PC-3 (cell line): ENCODE data around the gene TKT. TPM values are rescaled to one million over a fixed set of nuclear protein-coding genes. Genes with fewer than 3 reads are reported as not detected.

ENCODE experiments used
- ATAC-seq: fragments of 200-7000 bp; cut with Tn5 transposase; 2 replicates; pipeline ENCODE4 v1.9.1; 2020; ENCODE audit warnings: mild to moderate bottlenecking, moderate library complexity
- BruUV-seq: library from RNA; stranded (reverse); fragments of 400-500 nt; replicated peaks from 2 replicates; lab custom pipeline; 2021; lab: Mats Ljungman, UMichigan
- CTCF ChIA-PET: fragments of 300-600 bp; sonication (Branson Sonifier 250); formaldehyde crosslinking; loops from one replicate; lab custom pipeline; 2022; ENCODE audit warnings: antibody characterized with exemption; lab: Charles Lee
- POLR2A ChIA-PET: fragments of 300-600 bp; sonication (Branson Sonifier 250); formaldehyde crosslinking; loops from one replicate; lab custom pipeline; 2022; ENCODE audit warnings: antibody characterized with exemption; ENCODE audit not compliant: unreplicated experiment; lab: Charles Lee
- DNase-seq: peaks from one replicate; pipeline ENCODE4 v3.0.0-alpha.2; 2015
- H2AFZ ChIP-seq: fragments of 300-600 bp; sonication (generic); 2 replicates; pipeline ENCODE4 v1.6.0; 2016; ENCODE audit warnings: antibody characterized with exemption, low read length
- H3F3A ChIP-seq: fragments of 300-600 bp; sonication (generic); one replicate; pipeline ENCODE4 v1.6.0; 2017; ENCODE audit warnings: antibody characterized with exemption, low read length, control low read depth, mild to moderate bottlenecking; ENCODE audit not compliant: unreplicated experiment
- H3K27ac ChIP-seq: fragments of 300-600 bp; sonication (generic); 2 replicates; pipeline ENCODE4 v1.5.1; 2016; ENCODE audit warnings: mild to moderate bottlenecking, low read length
- H3K27me3 ChIP-seq: fragments of 300-600 bp; sonication (generic); 2 replicates; pipeline ENCODE4 v1.6.1; 2016; ENCODE audit warnings: low read length, mixed read lengths
- H3K36me3 ChIP-seq: fragments of 300-600 bp; sonication (generic); 2 replicates; pipeline ENCODE4 v1.6.1; 2016; ENCODE audit warnings: low read depth, mixed run types, low read length, mixed read lengths
- H3K4me1 ChIP-seq: fragments of 300-600 bp; sonication (generic); 2 replicates; pipeline ENCODE4 v1.5.1; 2016; ENCODE audit warnings: low read length; ENCODE audit not compliant: insufficient read depth
- H3K4me2 ChIP-seq: fragments of 300-600 bp; sonication (generic); 2 replicates; pipeline ENCODE4 v1.6.0; 2016; ENCODE audit warnings: low read length
- H3K4me3 ChIP-seq: fragments of 300-600 bp; sonication (generic); 2 replicates; pipeline ENCODE4 v1.5.1; 2016; ENCODE audit warnings: mild to moderate bottlenecking, low read length, mixed read lengths
- H3K79me2 ChIP-seq: fragments of 300-600 bp; sonication (generic); 2 replicates; pipeline ENCODE4 v1.6.1; 2017; ENCODE audit warnings: low read length, mixed read lengths
- H3K9ac ChIP-seq: fragments of 300-600 bp; sonication (generic); 2 replicates; pipeline ENCODE4 v1.6.0; 2016; ENCODE audit warnings: mild to moderate bottlenecking, low read length
- H3K9me2 ChIP-seq: fragments of 300-600 bp; sonication (generic); replicated peaks from 2 replicates; pipeline ENCODE4 v1.6.1; 2016; ENCODE audit warnings: mixed run types, low read length, mixed read lengths
- H3K9me3 ChIP-seq: fragments of 300-600 bp; sonication (generic); 2 replicates; pipeline ENCODE4 v1.6.1; 2016; ENCODE audit warnings: low read length, mixed read lengths
- H4K20me1 ChIP-seq: fragments of 300-600 bp; sonication (generic); 2 replicates; pipeline ENCODE4 v1.6.1; 2016; ENCODE audit warnings: low read length, mixed read lengths
- EZH2 ChIP-seq: fragments of 300-600 bp; sonication (generic); IDR thresholded peaks from one replicate; pipeline ENCODE4 v1.6.1; 2017; ENCODE audit warnings: antibody characterized with exemption, mild to moderate bottlenecking, low read length; ENCODE audit not compliant: unreplicated experiment
- EZH2phosphoT487 ChIP-seq: fragments of 300-600 bp; sonication (generic); IDR thresholded peaks from 2 replicates; pipeline ENCODE4 v1.6.1; 2018; ENCODE audit warnings: mild to moderate bottlenecking, antibody characterized with exemption, low read length, borderline replicate concordance
- intact Hi-C: fragments of 100-400 bp; cut with micrococcal nuclease; formaldehyde crosslinking; loops from 2 replicates; pipeline ENCODE4 v1.9.0; 2023
- total RNA-seq: library from RNA; depleted of rRNA; stranded (reverse); fragments of >200 nt; gene quantifications from 2 replicates; pipeline ENCODE4 v1.2.3, GENCODE V29; 2014
- TF ChIP-seq, protein P1 (sequence below): fragments of 300-600 bp; sonication (generic); conservative IDR thresholded peaks from 2 replicates; pipeline ENCODE4 v1.5.1; 2017; ENCODE audit warnings: antibody characterized with exemption, low read depth, mild to moderate bottlenecking, low read length

TKT gene
- total RNA-seq, 1 experiment from 2014 or later = 486 TPM

DNA sequence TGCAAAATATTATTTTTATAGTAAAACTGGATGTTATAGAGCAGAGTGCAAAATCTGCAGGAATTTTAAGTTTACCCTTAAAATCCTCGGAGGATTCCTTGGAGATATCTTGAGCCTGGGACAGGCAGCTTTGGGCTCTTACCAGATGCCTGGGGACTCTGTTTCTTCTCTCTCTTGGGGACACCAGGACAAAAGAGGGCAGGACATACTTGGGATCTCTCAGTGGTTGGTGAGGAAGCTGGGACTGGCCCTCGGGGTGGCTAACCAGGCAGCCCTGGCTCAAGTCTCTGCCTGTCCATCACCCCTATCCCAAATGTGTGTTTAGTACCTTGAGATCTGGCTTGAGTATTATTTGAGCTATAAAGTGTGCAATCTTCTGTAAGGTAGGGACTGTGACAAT is 38.6 kb downstream of the TKT start:
- Histone ChIP-seq H3K4me3 (no peak overlapping the region), H3K9me3 (no peaks in the 10 kb centered on the region), H4K20me1 (no peaks in the 10 kb centered on the region), H3K79me2 (no peaks in the 10 kb centered on the region), H3K4me2 (no peak overlapping the region), H3F3A (no peaks in the 10 kb centered on the region), H3K9ac (no peak overlapping the region), H3K36me3 (no peaks in the 10 kb centered on the region), H2AFZ (no peak overlapping the region), H3K9me2 (no peaks in the 10 kb centered on the region), H3K4me1 (no peaks in the 10 kb centered on the region), H3K27me3 (no peaks in the 10 kb centered on the region), H3K27ac (no peak overlapping the region)
- TF ChIP-seq, protein P1, sequence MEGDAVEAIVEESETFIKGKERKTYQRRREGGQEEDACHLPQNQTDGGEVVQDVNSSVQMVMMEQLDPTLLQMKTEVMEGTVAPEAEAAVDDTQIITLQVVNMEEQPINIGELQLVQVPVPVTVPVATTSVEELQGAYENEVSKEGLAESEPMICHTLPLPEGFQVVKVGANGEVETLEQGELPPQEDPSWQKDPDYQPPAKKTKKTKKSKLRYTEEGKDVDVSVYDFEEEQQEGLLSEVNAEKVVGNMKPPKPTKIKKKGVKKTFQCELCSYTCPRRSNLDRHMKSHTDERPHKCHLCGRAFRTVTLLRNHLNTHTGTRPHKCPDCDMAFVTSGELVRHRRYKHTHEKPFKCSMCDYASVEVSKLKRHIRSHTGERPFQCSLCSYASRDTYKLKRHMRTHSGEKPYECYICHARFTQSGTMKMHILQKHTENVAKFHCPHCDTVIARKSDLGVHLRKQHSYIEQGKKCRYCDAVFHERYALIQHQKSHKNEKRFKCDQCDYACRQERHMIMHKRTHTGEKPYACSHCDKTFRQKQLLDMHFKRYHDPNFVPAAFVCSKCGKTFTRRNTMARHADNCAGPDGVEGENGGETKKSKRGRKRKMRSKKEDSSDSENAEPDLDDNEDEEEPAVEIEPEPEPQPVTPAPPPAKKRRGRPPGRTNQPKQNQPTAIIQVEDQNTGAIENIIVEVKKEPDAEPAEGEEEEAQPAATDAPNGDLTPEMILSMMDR = no peak
- TF ChIP-seq EZH2 (no peak), EZH2phosphoT487 (no peak)
- BruUV-seq = no TSS peak
- intact Hi-C loops = no loop called here
- ChIA-PET CTCF (no interaction called here), POLR2A (no interaction called here)
- ATAC-seq (no peak), DNase-seq (no peak)

DNA sequence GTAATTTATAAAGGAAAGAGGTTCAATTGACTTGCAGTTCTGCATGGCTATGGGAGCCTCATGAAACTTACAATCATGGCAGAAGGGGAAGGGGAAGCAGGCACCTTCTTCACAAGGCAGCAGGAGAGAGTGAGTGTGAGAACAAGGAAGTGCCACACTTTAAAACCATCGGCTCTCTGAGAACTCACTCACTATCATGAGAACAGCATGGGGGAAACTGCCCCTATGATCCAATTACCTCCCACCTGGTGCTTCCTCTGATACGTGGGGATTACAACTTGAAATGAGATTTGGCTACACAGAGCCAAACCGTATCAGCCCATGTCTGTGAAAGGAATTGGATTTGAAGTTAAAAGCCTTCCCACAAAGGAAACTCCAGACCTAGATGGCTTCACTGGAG is 39.1 kb downstream of the TKT start:
- BruUV-seq = no TSS peak
- H2AFZ ChIP-seq = no peak overlapping the region
- POLR2A ChIA-PET = no interaction called here
- CTCF ChIA-PET = no interaction called here
- no peaks in the 10 kb centered on the region for H3K9me3 ChIP-seq
- no peaks in the 10 kb centered on the region for H3F3A ChIP-seq
- no peak overlapping the region for H3K4me3 ChIP-seq
- H3K79me2 ChIP-seq = no peaks in the 10 kb centered on the region
- H3K36me3 ChIP-seq = no peaks in the 10 kb centered on the region
- no peak overlapping the region for H3K27ac ChIP-seq
- H4K20me1 ChIP-seq = no peaks in the 10 kb centered on the region
- no peaks in the 10 kb centered on the region for H3K4me1 ChIP-seq
- H3K27me3 ChIP-seq = no peaks in the 10 kb centered on the region
- H3K4me2 ChIP-seq = no peak overlapping the region
- no peak overlapping the region for H3K9ac ChIP-seq
- TF ChIP-seq, protein P1 = no peak
- TF ChIP-seq EZH2 = no peak
- TF ChIP-seq EZH2phosphoT487 = no peak
- ATAC-seq (no peak), DNase-seq (no peak)
- intact Hi-C loops = no loop called here
- no peaks in the 10 kb centered on the region for H3K9me2 ChIP-seq

DNA sequence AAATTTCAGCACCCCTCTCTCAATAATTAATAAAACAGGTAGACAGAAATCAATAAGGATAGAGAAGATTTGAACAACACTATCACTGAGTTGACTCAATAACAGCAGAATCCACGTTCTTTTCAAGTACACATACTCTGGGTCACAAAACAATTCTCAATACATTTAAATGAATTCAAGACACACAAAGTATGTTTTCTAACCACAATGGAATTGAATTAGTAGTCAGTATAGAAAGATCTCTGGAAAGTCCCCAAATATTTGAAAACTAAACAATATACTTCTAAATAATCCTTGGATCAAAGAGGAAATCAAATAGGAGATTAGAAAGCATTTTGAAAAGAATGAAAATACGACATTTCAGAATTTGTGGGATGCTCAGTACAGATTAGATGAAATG is 40.0 kb downstream of the TKT start:
- TF ChIP-seq EZH2 (no peak), EZH2phosphoT487 (no peak)
- TF ChIP-seq, protein P1 = no peak
- Histone ChIP-seq H3K27me3 (no peaks in the 10 kb centered on the region), H3K4me3 (no peak overlapping the region), H3F3A (no peaks in the 10 kb centered on the region), H4K20me1 (no peaks in the 10 kb centered on the region), H3K9ac (no peak overlapping the region), H3K9me3 (no peaks in the 10 kb centered on the region), H3K36me3 (no peaks in the 10 kb centered on the region), H3K27ac (no peak overlapping the region), H3K4me2 (no peak overlapping the region), H3K4me1 (no peaks in the 10 kb centered on the region), H3K79me2 (no peaks in the 10 kb centered on the region), H3K9me2 (no peaks in the 10 kb centered on the region), H2AFZ (no peak overlapping the region)
- POLR2A ChIA-PET = no interaction called here
- CTCF ChIA-PET = no interaction called here
- BruUV-seq = no TSS peak
- ATAC-seq = no peak
- intact Hi-C loops = no loop called here
- DNase-seq = no peak
